ENCODE data around the gene GADD45GIP1. TPM values are rescaled to one million over a fixed set of nuclear protein-coding genes. Genes with fewer than 3 reads are reported as not detected.

Gene GADD45GIP1
- polyA plus RNA-seq, 1 of the 3 experiments (the other 2 are of a cell fraction) = 91.8 TPM

GRCh38 chr19:12949363-12950283 lies 7.4 kb downstream of the GADD45GIP1 start (continued):
- TF ChIP-seq PBX3 (IDR thresholded peaks at IDR 0.05) (no peak), EP300 (IDR thresholded peaks at IDR 0.05; ENCODE audit: borderline replicate concordance in 1 of 2, low read depth in 1 of 2, low read length in 1 of 2) (no peak)

GRCh38 chr19:12948612-12949362 lies 8.2 kb downstream of the GADD45GIP1 start:
- Histone ChIP-seq H3K27ac (ENCODE audit: low read depth in 2 of 2, low read length in 1 of 2) (no peak overlapping the region; a peak in 1 of 4 replicates), H3K36me3 (replicated peaks in 1 of 2; ENCODE audit: control insufficient read depth in 1 of 2, insufficient read depth in 2 of 2, low read length in 1 of 2) (peaks cover 39 to 48% of the 10 kb centered on the region in 2 experiments), H4K20me1 (ENCODE audit: insufficient read depth) (peaks cover 9% of the 10 kb centered on the region), H3K9me2 (no peaks in the 10 kb centered on the region), H3F3A (replicated peaks; ENCODE audit: insufficient read depth) (peaks cover 55% of the 10 kb centered on the region), H3K9me3 (no peaks in the 10 kb centered on the region), H3K4me3 (ENCODE audit: low read depth in 2 of 2, low read length in 1 of 2) (no peak overlapping the region), H3K4me1 (ENCODE audit: control insufficient read depth in 1 of 2, insufficient read depth in 2 of 2, low read depth in 1 of 2, low read length in 1 of 2) (peaks cover 19 to 31% of the 10 kb centered on the region in 2 experiments), H2AFZ (ENCODE audit: low read depth) (no peak overlapping the region), H3K4me2 (no peak overlapping the region), H3K9ac (no peak overlapping the region), H3K79me2 (ENCODE audit: insufficient read depth) (peaks cover 50% of the 10 kb centered on the region), H3K27me3 (ENCODE audit: insufficient read depth) (no peaks in the 10 kb centered on the region)
- no peak for DNase-seq
- CTCF ChIA-PET = interaction anchor here (1.3 to 2.1 kb wide), 4 partner anchors 17 to 145 kb away, joined by 4 to 20 read pairs (median 6); no protein-coding TSS in a partner anchor
- TF ChIP-seq NRF1 (IDR thresholded peaks at IDR 0.05; ENCODE audit: low read depth, low read length) (no peak), FOSL2 (IDR thresholded peaks at IDR 0.05; ENCODE audit: borderline replicate concordance, low read depth) (no peak), RFX5 (IDR thresholded peaks at IDR 0.05; ENCODE audit: low read length) (no peak), RXRA (IDR thresholded peaks at IDR 0.05; ENCODE audit: borderline replicate concordance, low read depth) (no peak), YY1 (IDR thresholded peaks at IDR 0.05; ENCODE audit: low read depth) (no peak), FOXM1 (IDR thresholded peaks at IDR 0.05; ENCODE audit: low read depth) (no peak), TEAD4 (IDR thresholded peaks at IDR 0.05; ENCODE audit: borderline replicate concordance, insufficient read depth) (no peak), EP300 (IDR thresholded peaks at IDR 0.05; ENCODE audit: borderline replicate concordance in 1 of 2, low read depth in 1 of 2, low read length in 1 of 2) (no peak), MAX (IDR thresholded peaks at IDR 0.05; ENCODE audit: low read depth) (no peak), POLR2AphosphoS5 (IDR thresholded peaks at IDR 0.05; ENCODE audit: low read depth, low read length) (no peak), USF1 (IDR thresholded peaks at IDR 0.05; ENCODE audit: borderline replicate concordance, low read depth) (no peak), MXI1 (IDR thresholded peaks at IDR 0.05; ENCODE audit: low read depth, low read length) (no peak)
- POLR2A ChIA-PET = interaction anchor here (0.9 to 1.6 kb wide), 2 partner anchors 11 to 15 kb away, joined by 3 to 7 read pairs; partner anchors contain the start of genes CALR and FARSA
- WGBS (ENCODE audit: low lambda C conversion rate) = 90% methylated on average over 18 of the region's 30 CpGs
